Psoas muscle (tissue), 8 donors: ENCODE measurements around the gene AGAP3. TPM values are rescaled to one million over a fixed set of nuclear protein-coding genes. Genes with fewer than 3 reads are reported as not detected.

ENCODE experiments used
- ATAC-seq, 4 donors: fragments of 200-7000 bp; cut with Tn5 transposase; one replicate each; pipeline ENCODE4 v1.9.1; 2020; ENCODE audit warnings: moderate library complexity in 3 of 4, mild to moderate bottlenecking in 2 of 4
- DNase-seq, 2 donors: peaks; one replicate each; pipeline ENCODE4 v3.0.0-alpha.2; 2020
- H3K27ac ChIP-seq: fragments of 200-600 bp; one replicate; pipeline ENCODE4 v1.8.0; 2022
- H3K27me3 ChIP-seq, 3 donors: fragments of 200-600 bp in 1 of 3; one replicate each; pipeline versions ENCODE4 v1.6.1 to v1.8.0; 2013 to 2022; ENCODE audit warnings: low read length in 2 of 3, mild to moderate bottlenecking in 2 of 3, moderate library complexity in 1 of 3; ENCODE audit not compliant: insufficient read depth in 3 of 3
- H3K36me3 ChIP-seq, 2 donors: fragments of 200-600 bp in 1 of 2; one replicate each; pipeline versions ENCODE4 v1.6.1 to v1.8.0; 2013 to 2022; ENCODE audit warnings: low read depth in 1 of 2, mild to moderate bottlenecking in 1 of 2, moderate library complexity in 1 of 2; ENCODE audit not compliant: insufficient read depth in 1 of 2
- H3K4me1 ChIP-seq: fragments of 200-600 bp; one replicate; pipeline ENCODE4 v1.8.0; 2022
- H3K4me3 ChIP-seq: fragments of 200-600 bp; one replicate; pipeline ENCODE4 v1.8.0; 2022; ENCODE audit warnings: mild to moderate bottlenecking
- H3K9me3 ChIP-seq: fragments of 200-600 bp; one replicate; pipeline ENCODE4 v1.8.0; 2022
- WGBS, 3 donors: extraction: QIAGEN DNeasy Blood & Tissue Kit; methylation state at CpG; one replicate each; pipeline versions ENCODE4 v1.1.6 to v1.1.7; 2013; 5-methylcytosine and 5-hydroxymethylcytosine counted together
- intact Hi-C, 2 donors: fragments of 100-400 bp; cut with DNase I; formaldehyde crosslinking; loops; one replicate each; pipeline versions ENCODE4 v1.11.0 to v1.14.2; 2022
- polyA plus RNA-seq, 3 donors: library from polyadenylated mRNA; stranded (reverse); fragments of 200-250 nt; gene quantifications; one replicate each; pipeline ENCODE4 v1.2.3, GENCODE V29; 2013
- total RNA-seq, 4 donors: library from RNA; stranded (reverse); fragmentation: NEBNext Ultra II Directional in 2 of 4; extraction: Animal tissue kit (Norgen Biotek cat#: 25700) in 2 of 4; gene quantifications; one replicate each; pipeline versions ENCODE4 v1.2.1 to v1.2.4, GENCODE V29; 2021 to 2023
- TF ChIP-seq, protein P1 (sequence below): fragments of 200-600 bp; IDR thresholded peaks from one replicate; pipeline ENCODE4 v1.8.0; 2022; ENCODE audit warnings: antibody characterized with exemption
- donor health status: healthy with polysubstance abuse.
- donor health status: DM: no; HTN: no; CAD: no; lungs with moderate emphysema.
- donor health status: Bipolar disorder and iron deficiency.
- donor health status: healthy.
- donor health status: DM: yes; HTN: yes; CAD: no.
- donor health status: DM: no; HTN: no; CAD: no.
- donor health status: DM: no; HTN: no; CAD: no.
- donor health status: DM: yes; HTN: yes; CAD: no.

AGAP3 gene
- total and polyA plus RNA-seq, 7 donors = 38.4 to 75.3 (median 51.4) TPM

- no peak for ATAC-seq
- H3K4me1 ChIP-seq = peaks cover 4% of the 10 kb centered on the region
- no peaks in the 10 kb centered on the region for H3K9me3 ChIP-seq
- TF ChIP-seq, protein P1, sequence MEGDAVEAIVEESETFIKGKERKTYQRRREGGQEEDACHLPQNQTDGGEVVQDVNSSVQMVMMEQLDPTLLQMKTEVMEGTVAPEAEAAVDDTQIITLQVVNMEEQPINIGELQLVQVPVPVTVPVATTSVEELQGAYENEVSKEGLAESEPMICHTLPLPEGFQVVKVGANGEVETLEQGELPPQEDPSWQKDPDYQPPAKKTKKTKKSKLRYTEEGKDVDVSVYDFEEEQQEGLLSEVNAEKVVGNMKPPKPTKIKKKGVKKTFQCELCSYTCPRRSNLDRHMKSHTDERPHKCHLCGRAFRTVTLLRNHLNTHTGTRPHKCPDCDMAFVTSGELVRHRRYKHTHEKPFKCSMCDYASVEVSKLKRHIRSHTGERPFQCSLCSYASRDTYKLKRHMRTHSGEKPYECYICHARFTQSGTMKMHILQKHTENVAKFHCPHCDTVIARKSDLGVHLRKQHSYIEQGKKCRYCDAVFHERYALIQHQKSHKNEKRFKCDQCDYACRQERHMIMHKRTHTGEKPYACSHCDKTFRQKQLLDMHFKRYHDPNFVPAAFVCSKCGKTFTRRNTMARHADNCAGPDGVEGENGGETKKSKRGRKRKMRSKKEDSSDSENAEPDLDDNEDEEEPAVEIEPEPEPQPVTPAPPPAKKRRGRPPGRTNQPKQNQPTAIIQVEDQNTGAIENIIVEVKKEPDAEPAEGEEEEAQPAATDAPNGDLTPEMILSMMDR = no peak
- no peak overlapping the region for H3K27ac ChIP-seq
- H3K27me3 ChIP-seq = no peaks in the 10 kb centered on the region
- no peak overlapping the region for H3K4me3 ChIP-seq
- 72 to 89% (median 83%) methylated on average over 8 to 9 of the region's 9 CpGs for WGBS, 3 donors
- DNase-seq = peak in 1 of 2 donors; percentile 36
- H3K36me3 ChIP-seq = peaks cover 0 to 53% of the 10 kb centered on the region in 2 donors
- intact Hi-C loops = no loop called here
These were observed 53.5 kb downstream of the AGAP3 start for GRCh38 chr7:151139791-151140190.

DNA sequence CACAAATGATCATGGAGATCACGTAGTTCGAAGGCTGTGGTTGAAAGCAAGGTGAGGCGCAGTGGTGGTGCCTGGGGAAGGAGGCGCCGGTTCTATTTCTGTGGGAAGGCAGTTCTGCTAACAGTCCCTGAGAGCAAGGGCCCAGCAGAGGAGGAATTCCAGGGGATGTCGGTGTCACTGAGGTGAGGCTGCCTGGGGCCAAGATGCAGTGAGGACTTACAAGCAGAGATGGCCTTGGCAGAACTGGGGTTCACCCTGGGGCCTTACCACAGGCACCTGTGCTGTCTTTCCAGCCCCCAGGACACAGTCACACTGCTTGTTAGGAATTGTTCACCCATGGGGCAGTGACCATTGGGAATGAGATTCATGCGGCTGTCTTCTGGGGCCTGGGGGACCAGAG lies 54.6 kb downstream of the AGAP3 start:
- WGBS, 3 donors = 94 to 98% (median 95%) methylated on average over 7 of the region's 7 CpGs
- no peaks in the 10 kb centered on the region for H3K9me3 ChIP-seq
- TF ChIP-seq, protein P1 = no peak
- intact Hi-C loops = no loop called here
- no peak for DNase-seq
- H3K27ac ChIP-seq = no peak overlapping the region
- H3K36me3 ChIP-seq = peaks cover 0 to 43% of the 10 kb centered on the region in 2 donors
- no peak overlapping the region for H3K4me3 ChIP-seq
- peaks cover 4% of the 10 kb centered on the region for H3K4me1 ChIP-seq
- no peaks in the 10 kb centered on the region for H3K27me3 ChIP-seq
- no peak for ATAC-seq

GRCh38 chr7:151141311-151141854 lies 55.1 kb downstream of the AGAP3 start:
- 76 to 84% (median 79%) methylated on average over 9 of the region's 9 CpGs for WGBS, 3 donors
- no peak overlapping the region for H3K27ac ChIP-seq
- peaks cover 0 to 37% of the 10 kb centered on the region in 2 donors for H3K36me3 ChIP-seq
- H3K4me3 ChIP-seq = no peak overlapping the region
- peaks cover 4% of the 10 kb centered on the region for H3K4me1 ChIP-seq
- intact Hi-C loops = no loop called here
- TF ChIP-seq, protein P1 = no peak
- no peaks in the 10 kb centered on the region for H3K9me3 ChIP-seq
- no peaks in the 10 kb centered on the region for H3K27me3 ChIP-seq
- no peak for ATAC-seq
- DNase-seq = no peak

DNA sequence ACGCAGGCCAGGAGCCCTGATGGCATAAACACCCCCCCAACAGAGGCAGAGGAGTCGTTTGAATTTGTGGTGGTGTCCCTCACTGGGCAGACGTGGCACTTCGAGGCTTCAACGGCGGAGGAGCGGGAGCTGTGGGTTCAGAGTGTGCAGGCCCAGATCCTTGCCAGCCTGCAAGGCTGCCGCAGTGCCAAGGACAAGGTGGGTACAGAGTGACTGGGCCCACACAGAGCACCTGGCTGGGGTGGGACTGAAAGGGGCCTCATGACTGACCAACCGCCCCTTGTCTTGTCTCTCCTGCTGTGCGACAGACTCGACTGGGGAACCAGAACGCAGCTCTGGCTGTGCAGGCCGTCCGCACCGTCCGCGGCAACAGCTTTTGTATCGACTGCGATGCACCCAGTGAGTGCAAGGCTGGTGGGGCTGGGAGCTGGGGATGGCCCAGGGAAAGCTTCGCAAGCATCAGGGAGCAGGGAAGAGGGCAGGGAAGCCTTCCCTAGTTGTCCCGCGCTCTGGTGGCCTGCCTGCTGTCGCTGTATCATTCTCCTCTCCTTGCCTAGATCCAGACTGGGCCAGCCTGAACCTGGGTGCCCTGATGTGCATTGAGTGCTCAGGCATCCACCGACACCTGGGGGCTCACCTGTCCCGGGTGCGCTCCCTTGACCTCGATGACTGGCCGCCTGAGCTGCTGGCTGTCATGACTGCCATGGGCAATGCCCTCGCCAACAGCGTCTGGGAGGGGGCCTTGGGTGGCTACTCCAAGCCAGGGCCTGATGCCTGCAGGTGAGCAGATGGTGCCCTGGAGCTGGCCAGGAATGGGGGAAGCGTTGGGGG lies 55.8 kb downstream of the AGAP3 start:
- no peaks in the 10 kb centered on the region for H3K9me3 ChIP-seq
- peaks cover 4% of the 10 kb centered on the region for H3K4me1 ChIP-seq
- peaks cover 0 to 35% of the 10 kb centered on the region in 2 donors for H3K36me3 ChIP-seq
- intact Hi-C loops = no loop called here
- 81 to 91% (median 84%) methylated on average over 30 to 31 of the region's 31 CpGs for WGBS, 3 donors
- TF ChIP-seq, protein P1 = no peak
- H3K27ac ChIP-seq = no peak overlapping the region
- no peak overlapping the region for H3K4me3 ChIP-seq
- DNase-seq = peak in 1 of 2 donors; percentile 48
- H3K27me3 ChIP-seq = no peaks in the 10 kb centered on the region
- no peak for ATAC-seq
